ENCODE measurements around the gene PDIA5.
A peak's percentile ranks its signal among the peaks of the same experiment; 100 is the strongest.

PDIA5 gene

DNA sequence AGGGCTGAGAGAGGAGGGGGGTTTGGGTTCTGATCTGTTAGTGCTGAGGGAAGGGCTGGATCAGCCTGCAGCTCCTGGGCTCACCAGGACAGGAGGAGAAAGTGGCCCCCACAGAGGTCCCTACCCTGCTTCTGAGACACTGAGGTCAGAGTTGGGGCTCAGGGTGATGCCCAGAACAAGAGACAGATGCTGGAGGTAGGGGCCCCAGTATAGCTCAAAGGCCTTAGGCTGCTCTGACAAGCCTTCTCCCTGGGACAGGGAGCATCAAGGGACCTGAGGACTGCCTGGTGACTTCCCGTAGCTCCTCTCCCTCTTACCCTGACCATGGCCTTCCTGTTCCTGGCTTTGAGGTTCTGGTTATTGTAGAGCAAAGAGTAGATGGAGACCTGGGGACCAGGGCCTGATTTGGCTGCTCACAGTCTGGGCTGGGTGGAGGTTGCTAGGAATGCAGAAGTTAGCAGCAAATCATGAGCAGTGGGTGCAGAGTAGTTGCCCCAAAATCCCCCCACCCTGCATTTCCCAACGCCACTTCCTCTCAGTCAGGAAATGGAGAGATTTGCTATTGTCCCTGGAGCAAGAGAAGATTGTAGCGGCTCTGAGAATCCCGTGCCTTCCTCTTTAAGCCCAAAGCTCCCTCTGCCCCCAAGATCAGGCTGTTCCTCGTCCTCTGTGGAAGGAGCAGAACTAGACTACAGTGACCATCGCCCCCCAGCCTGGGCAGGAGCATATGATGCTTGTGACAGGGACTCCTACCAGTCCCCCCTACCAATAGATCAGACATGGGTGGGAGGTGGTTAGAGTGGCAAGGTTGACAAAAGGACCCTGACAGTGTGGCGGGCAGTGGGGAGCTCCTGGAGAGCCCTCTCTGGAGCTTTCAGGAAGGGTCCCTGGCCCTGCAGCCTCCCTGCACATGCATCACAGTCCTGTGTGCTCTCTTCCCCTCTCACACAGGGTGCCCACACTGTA lies 87.5 kb downstream of the PDIA5 start:
- TF ChIP-seq, protein P1, sequence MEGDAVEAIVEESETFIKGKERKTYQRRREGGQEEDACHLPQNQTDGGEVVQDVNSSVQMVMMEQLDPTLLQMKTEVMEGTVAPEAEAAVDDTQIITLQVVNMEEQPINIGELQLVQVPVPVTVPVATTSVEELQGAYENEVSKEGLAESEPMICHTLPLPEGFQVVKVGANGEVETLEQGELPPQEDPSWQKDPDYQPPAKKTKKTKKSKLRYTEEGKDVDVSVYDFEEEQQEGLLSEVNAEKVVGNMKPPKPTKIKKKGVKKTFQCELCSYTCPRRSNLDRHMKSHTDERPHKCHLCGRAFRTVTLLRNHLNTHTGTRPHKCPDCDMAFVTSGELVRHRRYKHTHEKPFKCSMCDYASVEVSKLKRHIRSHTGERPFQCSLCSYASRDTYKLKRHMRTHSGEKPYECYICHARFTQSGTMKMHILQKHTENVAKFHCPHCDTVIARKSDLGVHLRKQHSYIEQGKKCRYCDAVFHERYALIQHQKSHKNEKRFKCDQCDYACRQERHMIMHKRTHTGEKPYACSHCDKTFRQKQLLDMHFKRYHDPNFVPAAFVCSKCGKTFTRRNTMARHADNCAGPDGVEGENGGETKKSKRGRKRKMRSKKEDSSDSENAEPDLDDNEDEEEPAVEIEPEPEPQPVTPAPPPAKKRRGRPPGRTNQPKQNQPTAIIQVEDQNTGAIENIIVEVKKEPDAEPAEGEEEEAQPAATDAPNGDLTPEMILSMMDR (conservative IDR thresholded peaks at IDR 0.05; ENCODE audit: control insufficient read depth, insufficient read depth, low read depth, low read length) = no peak
- no peak overlapping the region for H3K4me3 ChIP-seq (ENCODE audit: control insufficient read depth, low read depth, low read length)
- no peak for DNase-seq (ENCODE audit: low read depth)

- no peak overlapping the region for H3K4me3 ChIP-seq (ENCODE audit: control insufficient read depth, low read depth, low read length)
- TF ChIP-seq, protein P1 (conservative IDR thresholded peaks at IDR 0.05; ENCODE audit: control insufficient read depth, insufficient read depth, low read depth, low read length) = no peak
- DNase-seq (ENCODE audit: low read depth) = no peak
Measured at GRCh38 chr3:123155471-123156011, 88.7 kb downstream of the PDIA5 start.

DNA sequence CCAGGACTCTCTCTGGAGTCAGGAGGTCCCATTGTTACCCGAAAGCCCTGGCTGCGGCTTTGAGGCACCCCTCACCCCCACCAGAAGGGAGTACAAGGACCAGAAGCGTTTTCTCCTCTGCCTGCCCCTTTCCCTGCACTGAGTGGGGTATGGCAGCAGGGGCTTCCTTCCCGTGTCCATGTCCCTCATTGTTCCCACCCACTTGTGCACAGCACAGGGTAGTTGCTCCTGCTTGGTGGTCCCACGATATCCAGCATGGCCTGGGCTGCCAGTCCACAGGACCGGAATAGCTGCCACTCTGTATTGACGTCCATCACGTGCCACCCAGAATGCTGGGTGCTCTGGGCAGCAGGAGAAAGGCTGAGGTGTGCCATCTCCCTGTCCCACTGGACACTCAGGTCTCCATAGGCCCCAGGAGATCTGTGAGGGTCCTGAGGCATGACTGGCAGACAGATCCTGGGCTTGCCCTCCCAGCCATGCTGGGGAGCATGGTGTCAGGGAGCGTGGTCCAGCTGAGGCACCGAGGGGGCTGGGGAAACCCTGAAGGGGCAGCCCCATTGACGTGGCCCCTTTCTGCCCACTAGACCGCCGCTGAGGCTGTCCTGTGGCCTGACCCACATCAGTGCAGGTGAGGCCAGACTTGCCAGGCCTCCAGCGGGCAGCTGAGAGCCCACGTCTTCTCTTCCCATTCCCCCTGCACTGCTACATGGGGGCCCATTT lies 89.6 kb downstream of the PDIA5 start:
- TF ChIP-seq, protein P1 (conservative IDR thresholded peaks at IDR 0.05; ENCODE audit: control insufficient read depth, insufficient read depth, low read depth, low read length) = no peak
- no peak overlapping the region for H3K4me3 ChIP-seq (ENCODE audit: control insufficient read depth, low read depth, low read length)
- no peak for DNase-seq (ENCODE audit: low read depth)

DNA sequence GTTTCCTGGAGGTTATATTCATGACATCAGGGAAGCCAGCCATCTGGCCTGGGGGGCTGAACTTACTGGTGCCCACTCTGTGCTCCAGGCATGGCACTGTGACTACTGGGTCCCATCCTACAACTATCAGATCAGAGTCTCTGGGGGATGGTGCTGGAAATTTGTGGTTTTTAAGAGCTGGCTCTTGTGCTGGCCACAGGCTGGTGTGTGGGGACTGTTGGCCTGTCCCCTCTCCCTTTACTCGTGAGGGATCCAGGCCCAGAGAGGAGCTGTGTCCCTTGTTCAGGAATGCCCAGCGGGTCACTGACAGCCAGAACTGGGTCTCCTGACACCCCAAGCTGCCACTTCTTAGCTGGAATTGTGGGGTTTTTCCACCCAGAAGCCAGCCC lies 90.4 kb downstream of the PDIA5 start:
- no peak for DNase-seq (ENCODE audit: low read depth)
- TF ChIP-seq, protein P1 (conservative IDR thresholded peaks at IDR 0.05; ENCODE audit: control insufficient read depth, insufficient read depth, low read depth, low read length) = no peak
- no peak overlapping the region for H3K4me3 ChIP-seq (ENCODE audit: control insufficient read depth, low read depth, low read length)

GRCh38 chr3:123157598-123158287 lies 90.9 kb downstream of the PDIA5 start:
- TF ChIP-seq, protein P1 (conservative IDR thresholded peaks at IDR 0.05; ENCODE audit: control insufficient read depth, insufficient read depth, low read depth, low read length) = no peak
- no peak for DNase-seq (ENCODE audit: low read depth)
- H3K4me3 ChIP-seq (ENCODE audit: control insufficient read depth, low read depth, low read length) = no peak overlapping the region

- H3K4me3 ChIP-seq (ENCODE audit: control insufficient read depth, low read depth, low read length) = no peak overlapping the region
- DNase-seq (ENCODE audit: low read depth) = peak; percentile 22
- TF ChIP-seq, protein P1 (conservative IDR thresholded peaks at IDR 0.05; ENCODE audit: control insufficient read depth, insufficient read depth, low read depth, low read length) = no peak
Measured at GRCh38 chr3:123158330-123158729, 91.5 kb downstream of the PDIA5 start.

Measured in fibroblast of mammary gland (primary cell).